ENCODE data around the gene RNF207.

DNA sequence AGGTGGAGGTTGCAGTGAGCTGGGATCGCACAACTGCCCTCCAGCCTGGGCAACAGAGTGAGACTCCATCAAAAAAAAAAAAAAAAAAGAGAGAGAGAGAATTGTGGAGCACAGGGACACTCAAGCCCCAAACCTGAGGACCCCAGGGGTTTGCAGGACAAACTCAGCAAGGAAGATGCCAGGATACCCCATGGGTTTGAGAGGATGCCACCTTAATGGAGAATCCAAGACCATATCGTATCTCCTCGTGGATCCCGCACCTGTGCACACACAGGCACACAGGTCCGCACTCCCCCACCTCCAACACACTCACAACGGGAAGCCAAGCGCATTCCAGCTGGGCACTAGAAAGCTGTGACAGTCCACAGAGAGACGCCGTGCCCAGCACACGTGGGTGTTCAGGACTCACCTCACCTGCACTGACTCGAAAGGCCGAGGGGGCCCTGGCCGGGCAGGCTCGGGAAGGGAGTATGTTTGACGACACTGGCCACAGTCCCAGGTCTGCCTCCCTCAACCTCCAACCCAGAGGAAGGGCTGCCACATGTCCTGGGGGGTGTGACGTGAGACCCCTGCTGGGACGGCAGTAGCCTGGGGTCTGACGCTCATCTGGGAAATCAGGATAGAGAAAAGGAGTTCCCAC, 36.9 kb upstream of the RNF207 start:
- no peak for TF ChIP-seq EZH2 (IDR thresholded peaks at IDR 0.05; ENCODE audit: low read depth)
- TF ChIP-seq, protein P1, sequence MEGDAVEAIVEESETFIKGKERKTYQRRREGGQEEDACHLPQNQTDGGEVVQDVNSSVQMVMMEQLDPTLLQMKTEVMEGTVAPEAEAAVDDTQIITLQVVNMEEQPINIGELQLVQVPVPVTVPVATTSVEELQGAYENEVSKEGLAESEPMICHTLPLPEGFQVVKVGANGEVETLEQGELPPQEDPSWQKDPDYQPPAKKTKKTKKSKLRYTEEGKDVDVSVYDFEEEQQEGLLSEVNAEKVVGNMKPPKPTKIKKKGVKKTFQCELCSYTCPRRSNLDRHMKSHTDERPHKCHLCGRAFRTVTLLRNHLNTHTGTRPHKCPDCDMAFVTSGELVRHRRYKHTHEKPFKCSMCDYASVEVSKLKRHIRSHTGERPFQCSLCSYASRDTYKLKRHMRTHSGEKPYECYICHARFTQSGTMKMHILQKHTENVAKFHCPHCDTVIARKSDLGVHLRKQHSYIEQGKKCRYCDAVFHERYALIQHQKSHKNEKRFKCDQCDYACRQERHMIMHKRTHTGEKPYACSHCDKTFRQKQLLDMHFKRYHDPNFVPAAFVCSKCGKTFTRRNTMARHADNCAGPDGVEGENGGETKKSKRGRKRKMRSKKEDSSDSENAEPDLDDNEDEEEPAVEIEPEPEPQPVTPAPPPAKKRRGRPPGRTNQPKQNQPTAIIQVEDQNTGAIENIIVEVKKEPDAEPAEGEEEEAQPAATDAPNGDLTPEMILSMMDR (conservative IDR thresholded peaks at IDR 0.05), result no peak

Data from PC-9 (cell line).